ENCODE results near the gene N4BP2.
"Not testable (repeated sequence)": the region's sequence is repeated elsewhere in the genome, so short reads cannot be mapped to it uniquely, and the experiment has no call there.

N4BP2 gene

GRCh38 chr4:40056716-40057585, at the start of gene N4BP2:
N4BP2 (plus strand) TSS chr4:40056850; CDS start chr4:40097341, 40,491 bp downstream.
- CTCF ChIA-PET = interaction anchor here (0.6 to 2.0 kb wide), 9 partner anchors 10 to 675 kb away, joined by 3 to 10 read pairs (median 5); no protein-coding TSS in a partner anchor

GRCh38 chr4:40016007-40016406, 40.6 kb upstream of the N4BP2 start:
- TF ChIP-seq CTCF (conservative IDR thresholded peaks at IDR 0.05; ENCODE audit: low read depth) = no peak
- no peak overlapping the region for H3K27ac ChIP-seq
- POLR2A ChIA-PET (ENCODE audit: low non-redundant PET) = no interaction called here
- CTCF ChIA-PET = no interaction called here
- DNase-seq (ENCODE audit: low spot score) = no peak

More at GRCh38 chr4:40056716-40057585, at the start of gene N4BP2:
- H3K27ac ChIP-seq = peak within 1 kb of the TSS; percentile 100
- peak; percentile 82 for TF ChIP-seq CTCF (conservative IDR thresholded peaks at IDR 0.05; ENCODE audit: low read depth)
- POLR2A ChIA-PET (ENCODE audit: low non-redundant PET) = interaction anchor here (0.6 to 1.4 kb wide), 9 partner anchors 10 to 520 kb away, joined by 3 to 14 read pairs (median 3); no protein-coding TSS in a partner anchor
- peak; percentile 82 for DNase-seq (ENCODE audit: low spot score)

- CTCF ChIA-PET = interaction anchor here (0.7 kb wide), 1 partner anchor 82 kb away, joined by 3 read pairs; no protein-coding TSS in a partner anchor
- no peak for DNase-seq (ENCODE audit: low spot score)
- POLR2A ChIA-PET (ENCODE audit: low non-redundant PET) = no interaction called here
- no peak overlapping the region for H3K27ac ChIP-seq
- no peak for TF ChIP-seq CTCF (conservative IDR thresholded peaks at IDR 0.05; ENCODE audit: low read depth)
Measured at GRCh38 chr4:40020221-40020620, 36.4 kb upstream of the N4BP2 start.

GRCh38 chr4:40021116-40021515, 35.5 kb upstream of the N4BP2 start:
- H3K27ac ChIP-seq; DNase-seq (ENCODE audit: low spot score); POLR2A ChIA-PET (ENCODE audit: low non-redundant PET): not testable (repeated sequence)
- CTCF ChIA-PET = interaction anchor here (0.6 kb wide), 2 partner anchors 12 to 90 kb away, joined by 4 read pairs; no protein-coding TSS in a partner anchor

GRCh38 chr4:40024049-40024448, 32.6 kb upstream of the N4BP2 start:
- CTCF ChIA-PET; POLR2A ChIA-PET (ENCODE audit: low non-redundant PET); DNase-seq (ENCODE audit: low spot score); H3K27ac ChIP-seq: not testable (repeated sequence)

- DNase-seq (ENCODE audit: low spot score) = no peak
- no peak for TF ChIP-seq CTCF (conservative IDR thresholded peaks at IDR 0.05; ENCODE audit: low read depth)
- no peak overlapping the region for H3K27ac ChIP-seq
- POLR2A ChIA-PET (ENCODE audit: low non-redundant PET) = no interaction called here
- CTCF ChIA-PET = no interaction called here
Measured at GRCh38 chr4:40032785-40033184, 23.9 kb upstream of the N4BP2 start.

- no peak for TF ChIP-seq CTCF (conservative IDR thresholded peaks at IDR 0.05; ENCODE audit: low read depth)
- DNase-seq (ENCODE audit: low spot score) = no peak
- CTCF ChIA-PET = interaction anchor here (0.6 kb wide), 1 partner anchor 237 kb away, joined by 4 read pairs; no protein-coding TSS in a partner anchor
- POLR2A ChIA-PET (ENCODE audit: low non-redundant PET) = no interaction called here
- H3K27ac ChIP-seq = no peak overlapping the region
Measured at GRCh38 chr4:40033613-40034012, 23.0 kb upstream of the N4BP2 start.
